Suppressor macrophage (primary cell): Measurements from ENCODE around the gene BDH2.

Source experiments
- DNase-seq, 4 experiments: peaks; one replicate each; pipeline ENCODE4 v3.0.0-alpha.2; 2020 to 2022
- total RNA-seq, 17 experiments: gene quantifications; one replicate each; lab custom pipeline; 2026; ENCODE audit warnings: mixed read lengths in 6 of 17, inconsistent platforms in 3 of 17; lab: John Stamatoyannopoulos, UW

The BDH2 gene
- 4.3 to 15.4 (median 9.3) reads per million in 17 experiments for total RNA-seq

GRCh38 chr4:103099691-103100392 lies at the start of gene BDH2:
TSS of gene BDH2 (minus strand) at chr4:103099834. CDS start at chr4:103096254, 3,580 bp downstream.
- peak; percentile 80 to 96 (median 90) for DNase-seq

GRCh38 chr4:103144926-103145325 lies 45.3 kb upstream of the BDH2 start:
- DNase-seq, result no peak

GRCh38 chr4:103137446-103137827 lies 37.8 kb upstream of the BDH2 start:
- no peak for DNase-seq

GRCh38 chr4:103136671-103137445 lies 37.2 kb upstream of the BDH2 start:
- peak in 1 of 4 experiments; percentile 20 for DNase-seq

GRCh38 chr4:103129174-103129573 lies 29.5 kb upstream of the BDH2 start:
- DNase-seq, result no peak

GRCh38 chr4:103126126-103126525 lies 26.5 kb upstream of the BDH2 start:
- DNase-seq, result peak in 3 of 4 experiments; percentile 25 to 57 (median 27)

GRCh38 chr4:103123114-103123513 lies 23.5 kb upstream of the BDH2 start:
- DNase-seq, result no peak

GRCh38 chr4:103118166-103118565 lies 18.5 kb upstream of the BDH2 start:
- no peak for DNase-seq

GRCh38 chr4:103111598-103111997 lies 12.0 kb upstream of the BDH2 start:
- no peak for DNase-seq

GRCh38 chr4:103108542-103108941 lies 8.9 kb upstream of the BDH2 start:
- no peak for DNase-seq

- no peak for DNase-seq
Measured at GRCh38 chr4:103105558-103106356, 6.1 kb upstream of the BDH2 start.

- DNase-seq, result no peak
Measured at GRCh38 chr4:103104886-103105285, 5.3 kb upstream of the BDH2 start.

GRCh38 chr4:103100691-103101090 lies 1.1 kb upstream of the BDH2 start:
- no peak for DNase-seq

GRCh38 chr4:103098756-103099440 lies 736 bp downstream of the BDH2 start:
- DNase-seq, result peak; percentile 7 to 43 (median 20)

GRCh38 chr4:103098341-103098740 lies 1.3 kb downstream of the BDH2 start:
- DNase-seq, result no peak

GRCh38 chr4:103097112-103097511 lies 2.5 kb downstream of the BDH2 start:
- DNase-seq, result no peak

- DNase-seq, result no peak
Measured at GRCh38 chr4:103095080-103095479, 4.6 kb downstream of the BDH2 start.

GRCh38 chr4:103092245-103092644 lies 7.4 kb downstream of the BDH2 start:
- DNase-seq, result no peak

GRCh38 chr4:103091601-103092223 lies 7.9 kb downstream of the BDH2 start:
- DNase-seq, result peak; percentile 50 to 75 (median 62)

GRCh38 chr4:103089481-103089880 lies 10.2 kb downstream of the BDH2 start:
- DNase-seq, result no peak

- DNase-seq, result no peak
Measured at GRCh38 chr4:103086551-103086950, 13.1 kb downstream of the BDH2 start.
